Cortex of kidney (tissue), 1 donor: ENCODE data around the gene RSF1.
"Not testable (repeated sequence)": the region's sequence is repeated elsewhere in the genome, so short reads cannot be mapped to it uniquely, and the experiment has no call there.

Experiments
- DNase-seq: peaks from one replicate; lab custom pipeline; 2025; lab: John Stamatoyannopoulos, UW

Gene RSF1

DNA sequence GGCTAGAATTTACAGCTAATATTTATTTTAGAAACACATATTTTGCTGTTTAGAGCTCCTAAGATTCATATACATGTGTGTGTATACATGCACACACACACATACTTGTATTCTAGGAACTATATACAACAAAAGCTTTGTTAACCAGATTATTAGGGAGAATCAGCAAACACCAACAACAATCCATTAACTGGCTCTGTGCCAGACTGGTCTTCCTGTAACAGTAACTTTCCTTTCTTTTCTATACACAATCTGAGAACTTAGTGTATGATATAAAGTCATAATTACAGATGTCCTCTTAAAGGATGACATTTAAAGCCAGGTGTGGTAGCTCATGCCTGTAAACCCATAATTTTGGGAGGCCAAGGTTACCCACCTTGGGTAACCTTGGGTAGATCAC is 133.4 kb downstream of the RSF1 start:
- no peak for DNase-seq

DNA sequence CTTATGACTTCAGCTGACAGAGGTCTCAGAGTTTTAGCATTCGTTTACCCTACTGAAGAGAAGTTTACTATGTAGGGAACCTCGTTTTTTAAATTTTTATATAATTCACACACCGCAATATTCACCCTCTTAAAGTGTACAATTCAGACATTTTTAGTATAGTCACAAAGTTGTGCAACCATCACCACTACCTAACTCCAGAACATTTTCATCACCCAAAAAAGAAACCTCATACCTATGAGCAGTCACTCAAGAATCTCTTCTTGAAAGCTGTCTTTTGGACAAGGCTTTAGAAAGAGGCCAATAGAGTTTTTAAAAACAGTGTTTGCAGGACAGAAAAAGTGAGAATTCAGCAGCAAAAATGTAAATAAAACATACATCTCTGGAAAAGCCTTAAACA is 143.4 kb downstream of the RSF1 start:
- no peak for DNase-seq

DNA sequence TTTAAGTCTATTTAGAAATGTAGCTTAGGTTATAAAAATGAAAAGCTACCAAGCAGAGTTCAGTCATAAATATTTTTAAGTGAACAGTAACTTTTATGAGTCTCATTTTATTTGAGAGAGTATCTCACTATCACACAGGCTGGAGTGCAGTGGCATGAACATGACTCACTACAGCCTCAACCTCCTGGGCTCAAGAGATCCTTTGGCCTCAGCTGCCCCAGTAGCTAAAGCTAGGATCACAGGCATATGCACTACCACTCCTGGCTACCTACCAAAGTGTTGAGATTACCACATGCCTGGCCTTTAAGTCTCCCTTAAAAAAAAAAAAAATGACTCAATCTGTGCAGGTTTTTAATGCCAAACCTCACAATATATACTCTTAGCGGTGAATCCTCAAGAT is 148.3 kb downstream of the RSF1 start:
- no peak for DNase-seq

DNA sequence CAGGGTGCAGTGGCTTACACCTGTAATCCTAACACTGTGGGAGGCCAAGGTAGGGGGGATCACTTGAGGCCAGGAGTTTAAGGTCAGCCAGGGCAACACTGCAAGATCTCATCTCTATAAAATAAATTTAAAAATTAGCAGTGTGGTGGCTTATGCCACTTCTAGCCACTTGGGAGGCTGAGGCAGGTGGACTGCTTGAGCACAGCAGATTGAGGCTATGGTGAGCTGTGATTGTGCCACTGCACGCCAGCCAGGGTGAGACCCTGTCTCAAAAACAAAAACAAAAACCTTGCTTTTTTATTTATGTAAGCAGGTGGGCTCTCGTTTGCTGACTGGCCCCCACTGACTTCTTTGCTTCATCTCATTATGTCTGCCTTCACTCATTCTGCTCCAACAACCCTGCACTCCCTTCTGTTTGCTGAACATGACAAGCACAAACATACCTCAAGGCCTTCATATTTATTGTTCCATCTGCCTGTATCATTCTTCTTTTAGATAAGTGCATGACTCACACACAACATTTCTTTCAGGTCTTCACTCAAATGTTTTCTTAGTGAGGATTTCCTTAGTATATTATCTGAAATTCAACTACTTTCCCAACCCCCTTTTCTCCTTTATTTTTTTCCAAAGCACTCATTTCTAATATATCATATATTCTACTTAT is 150.5 kb downstream of the RSF1 start:
- DNase-seq = no peak

DNA sequence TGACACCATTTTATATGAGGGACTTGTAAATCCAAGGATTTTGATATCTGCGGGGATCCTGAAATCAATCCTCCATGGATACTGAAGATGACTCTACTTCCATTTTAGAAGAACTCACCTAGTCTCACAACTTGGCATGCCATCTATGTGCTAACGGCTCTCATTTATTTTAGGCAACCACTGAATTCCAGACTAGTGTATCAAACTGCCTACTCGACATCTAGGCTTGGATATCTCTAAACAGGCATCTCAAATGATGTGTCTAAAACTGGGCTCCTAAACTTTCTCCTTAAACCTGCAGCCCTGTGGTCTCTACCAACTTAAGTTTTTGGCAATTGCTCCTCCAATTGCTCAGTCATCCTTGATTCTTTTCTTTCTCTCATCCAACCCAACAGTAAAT is 151.8 kb downstream of the RSF1 start:
- DNase-seq = no peak

DNA sequence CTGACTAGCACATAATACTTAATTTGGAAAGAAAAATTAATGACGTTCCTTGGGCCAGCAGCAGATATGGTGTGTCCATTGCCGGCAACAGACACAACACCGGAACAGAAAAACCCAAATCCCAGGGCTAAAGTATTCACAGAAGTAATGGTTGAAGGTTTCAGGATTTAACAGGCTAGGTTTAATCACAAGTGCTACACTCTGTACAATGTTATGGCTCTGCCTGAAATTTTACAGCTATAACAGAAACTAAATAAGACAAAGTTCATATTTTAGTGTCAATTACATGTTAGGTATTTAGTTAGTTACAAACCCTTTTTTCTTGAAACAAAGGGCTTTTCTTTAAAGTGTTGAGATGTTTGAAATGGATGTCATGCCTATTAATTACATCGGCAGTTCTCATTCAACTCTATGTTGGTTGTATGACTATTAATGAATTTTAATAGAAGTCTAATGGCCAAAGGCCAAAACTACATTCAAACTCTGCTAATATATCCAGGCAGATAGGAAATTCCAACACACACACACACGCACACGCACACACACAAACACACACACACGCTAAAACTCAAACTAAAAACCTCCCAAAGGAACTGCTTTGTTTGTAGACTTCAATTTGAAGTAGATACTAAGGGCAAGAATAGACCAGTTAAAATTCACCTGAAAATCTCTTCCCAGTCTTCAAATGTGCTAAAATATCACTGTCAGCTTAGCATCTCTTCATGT is 155.1 kb downstream of the RSF1 start:
- no peak for DNase-seq

DNA sequence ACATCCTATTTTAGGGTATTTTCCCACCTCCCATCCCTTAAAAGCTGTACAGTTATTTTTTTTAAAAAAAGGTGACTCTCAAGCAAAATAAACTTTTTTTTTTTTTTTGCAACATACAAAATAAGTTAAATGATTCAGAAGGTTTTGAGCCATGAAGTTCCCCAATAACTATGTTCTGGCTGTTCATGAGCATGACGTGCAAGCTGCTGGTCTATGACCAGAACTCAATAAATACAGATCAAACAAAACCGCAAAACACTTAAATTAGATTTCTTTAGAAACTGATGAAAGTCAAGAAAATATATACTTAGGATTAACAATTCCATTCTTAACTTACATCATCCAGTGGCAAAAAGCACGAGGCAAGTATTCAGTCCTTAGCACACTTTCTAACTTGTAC is 158.9 kb downstream of the RSF1 start:
- no peak for DNase-seq

DNA sequence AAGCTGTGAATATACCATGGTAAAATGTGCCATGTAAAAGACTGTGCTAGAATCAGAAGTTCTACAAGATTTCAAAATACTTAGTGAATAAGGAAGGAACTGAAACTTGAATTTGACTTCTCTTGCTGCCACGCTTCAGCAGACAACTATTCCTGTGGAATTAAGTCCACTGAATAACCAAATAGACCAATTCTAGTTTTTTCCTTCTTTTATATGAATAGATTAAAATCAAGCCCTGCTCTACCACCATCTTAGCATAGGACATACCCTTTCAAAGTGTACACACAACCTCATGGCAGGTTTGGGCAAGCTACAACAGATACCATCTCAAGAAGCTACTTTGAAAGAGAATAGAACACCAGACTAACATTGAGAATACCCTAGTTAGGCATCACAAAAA is 159.6 kb downstream of the RSF1 start:
- DNase-seq = no peak

DNA sequence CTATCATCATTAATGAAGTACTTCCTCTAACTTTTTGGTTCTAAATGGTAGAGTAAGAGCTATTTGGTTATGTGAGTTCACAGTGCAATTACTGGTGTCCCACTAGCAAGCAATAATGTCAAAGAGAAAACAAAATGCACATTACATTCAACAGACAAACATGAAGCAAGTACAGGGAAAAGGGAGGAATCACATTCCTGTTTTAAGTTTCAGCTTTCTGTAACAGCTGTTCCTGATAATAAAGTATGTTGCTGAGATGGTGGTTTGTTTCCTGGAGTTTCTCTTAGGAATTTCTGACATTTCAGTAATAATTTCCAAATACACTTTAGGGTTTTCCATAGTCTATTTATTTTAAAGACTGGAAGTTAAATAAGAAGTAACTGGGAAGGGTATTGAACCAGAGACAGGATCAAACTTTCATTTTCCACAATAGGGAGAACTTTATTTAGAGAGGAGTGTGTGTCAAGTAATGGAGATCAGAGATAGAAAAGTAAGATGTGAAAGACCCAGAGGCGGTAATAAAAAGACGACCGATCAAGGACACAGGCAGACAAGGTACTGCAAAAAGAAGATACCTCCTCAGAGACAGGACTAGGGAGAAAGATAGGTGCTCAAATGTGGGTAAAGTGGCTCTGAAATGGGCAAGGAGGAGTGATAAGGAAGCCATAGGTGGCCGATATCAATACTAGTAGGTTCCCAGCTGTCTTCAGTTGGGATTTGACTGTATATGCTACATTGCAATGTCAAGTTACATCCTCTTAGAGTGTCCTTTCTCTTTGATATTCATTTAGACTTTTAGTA is 162.1 kb downstream of the RSF1 start:
- DNase-seq = no peak

DNA sequence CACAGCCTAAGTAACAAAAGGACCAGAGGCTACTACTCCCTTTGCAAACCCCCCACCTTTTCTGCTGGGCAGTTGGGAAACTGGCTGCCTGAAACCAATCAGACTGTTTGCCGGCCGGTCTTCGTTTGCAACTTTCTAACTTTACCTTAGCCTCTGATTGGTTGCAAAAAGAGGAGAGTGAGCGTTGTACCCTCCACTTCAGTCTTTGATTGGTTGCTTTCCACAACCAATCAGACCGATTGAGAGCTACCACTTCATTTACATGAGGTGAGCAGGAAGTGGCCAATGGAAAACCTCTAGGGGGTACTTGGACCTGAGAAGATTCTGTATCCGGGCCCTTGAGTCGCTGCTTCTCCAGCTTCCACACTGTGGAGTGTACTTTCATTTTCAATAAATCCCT is 164.2 kb downstream of the RSF1 start:
- DNase-seq = no peak

DNA sequence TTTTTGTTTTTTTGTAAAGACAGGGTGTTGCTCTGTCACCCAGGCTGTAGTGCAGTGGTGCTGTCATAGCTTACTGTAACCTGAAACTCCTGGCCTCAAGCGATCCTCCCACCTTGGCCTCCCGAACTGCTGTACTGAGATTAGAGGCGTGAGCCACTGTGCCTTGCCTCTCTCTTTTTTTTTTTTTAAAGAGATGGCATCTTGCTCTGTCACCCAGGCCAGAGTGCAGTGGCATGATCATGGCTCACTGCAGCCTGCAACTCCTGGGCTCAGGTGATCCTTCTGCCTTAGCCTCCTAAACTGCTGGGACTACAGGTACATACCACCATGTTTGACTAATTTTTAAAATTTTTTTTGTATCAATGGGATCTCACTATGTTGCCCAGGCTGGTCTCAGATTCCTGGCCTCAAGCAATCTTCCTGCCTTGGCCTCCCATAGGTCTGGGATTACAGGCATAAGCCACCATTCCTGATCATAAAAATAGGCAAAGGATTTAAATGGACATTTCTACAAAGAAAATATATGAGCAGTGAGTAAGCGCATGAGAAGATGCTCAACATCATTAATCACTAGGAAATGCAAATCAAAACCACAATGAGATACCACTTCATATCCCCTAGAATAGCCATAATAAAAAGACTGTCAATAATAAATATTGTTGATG is 165.6 kb downstream of the RSF1 start:
- DNase-seq = no peak

DNA sequence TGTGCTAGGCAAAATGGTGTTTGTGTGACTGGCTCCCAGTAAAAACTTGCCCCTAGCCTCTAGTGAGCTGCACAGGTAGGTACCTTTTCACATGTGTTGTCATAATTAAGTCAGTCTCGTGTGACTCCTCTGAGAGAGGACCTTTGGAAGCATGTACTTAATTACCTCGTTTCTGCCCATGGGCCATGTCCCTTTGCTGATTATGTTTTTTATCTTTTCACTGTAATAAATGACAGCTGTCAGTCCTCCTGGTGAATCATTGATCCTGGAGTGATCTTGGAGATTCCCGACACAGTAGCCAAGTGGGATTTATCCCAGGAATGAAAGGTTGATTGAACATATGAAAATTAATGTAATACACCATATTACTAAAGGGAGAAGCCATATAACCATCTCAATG is 170.4 kb downstream of the RSF1 start:
- no peak for DNase-seq

DNA sequence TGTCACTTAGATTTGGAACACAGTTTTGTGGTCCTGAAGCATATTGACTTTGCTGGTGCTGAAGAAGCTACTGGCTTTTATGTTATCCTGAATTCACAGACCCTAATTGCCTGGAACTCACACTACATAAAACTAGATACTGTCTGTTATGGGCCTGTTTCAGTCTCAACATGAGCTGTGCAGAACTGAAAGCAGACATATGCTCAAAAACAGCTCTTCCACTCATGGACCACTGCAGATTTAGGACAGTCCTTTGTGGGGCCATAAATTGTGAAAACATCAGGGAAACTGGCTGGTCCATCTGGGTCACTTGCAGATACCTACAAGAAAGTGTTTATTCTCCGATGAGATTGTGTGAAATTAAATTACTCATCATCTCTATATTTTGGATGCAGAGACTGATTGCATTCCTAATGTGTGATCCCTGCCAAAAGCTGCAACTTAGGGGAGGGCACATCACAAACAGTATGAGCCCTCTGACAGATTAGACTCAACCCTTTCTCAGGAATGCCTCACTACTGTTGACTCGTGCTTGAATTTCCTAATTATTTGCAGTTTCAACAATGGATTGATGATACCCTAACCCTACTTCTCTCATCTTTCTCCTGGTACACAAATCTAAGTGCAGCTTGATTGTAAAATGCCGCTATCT is 172.7 kb downstream of the RSF1 start:
- DNase-seq = no peak

DNA sequence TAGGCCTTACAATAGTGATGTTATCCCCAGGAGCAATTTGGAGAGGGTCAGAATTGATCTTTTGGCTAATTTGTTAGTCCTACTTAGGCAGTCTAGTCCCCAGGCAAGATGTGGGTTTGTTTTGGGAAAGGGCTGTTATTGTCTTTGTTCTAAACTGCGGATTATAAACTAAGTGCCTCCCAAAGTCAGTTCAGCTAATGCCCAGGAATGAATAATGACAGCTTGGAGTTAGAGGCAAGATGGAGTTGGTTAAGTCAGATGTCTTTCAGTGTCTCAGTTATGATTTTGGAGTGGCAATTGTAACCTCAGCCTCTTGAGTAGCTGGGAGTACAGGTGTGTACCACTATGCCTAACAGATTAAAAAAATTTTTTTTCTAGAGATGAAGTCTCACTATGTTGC is 175.6 kb downstream of the RSF1 start:
- no peak for DNase-seq

DNA sequence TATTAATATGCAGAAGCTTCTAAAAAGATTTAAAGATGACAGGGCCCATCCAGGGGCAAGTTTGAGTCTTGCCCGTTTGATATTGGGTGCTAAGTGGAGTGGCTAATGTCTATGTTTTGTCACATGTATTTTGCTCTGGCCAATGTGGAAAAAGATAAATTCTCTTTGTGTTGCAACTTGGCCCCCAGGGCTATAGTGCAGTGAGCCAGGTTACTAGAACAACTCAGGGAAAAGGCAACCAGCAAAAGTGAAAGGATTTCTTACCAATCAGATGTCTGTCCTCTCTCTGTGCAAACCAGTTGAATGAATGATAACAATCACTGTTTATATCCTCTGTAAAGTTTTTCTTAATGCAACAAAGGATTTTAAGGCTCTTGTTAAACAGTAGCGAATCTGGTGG is 178.3 kb downstream of the RSF1 start:
- DNase-seq = no peak

DNA sequence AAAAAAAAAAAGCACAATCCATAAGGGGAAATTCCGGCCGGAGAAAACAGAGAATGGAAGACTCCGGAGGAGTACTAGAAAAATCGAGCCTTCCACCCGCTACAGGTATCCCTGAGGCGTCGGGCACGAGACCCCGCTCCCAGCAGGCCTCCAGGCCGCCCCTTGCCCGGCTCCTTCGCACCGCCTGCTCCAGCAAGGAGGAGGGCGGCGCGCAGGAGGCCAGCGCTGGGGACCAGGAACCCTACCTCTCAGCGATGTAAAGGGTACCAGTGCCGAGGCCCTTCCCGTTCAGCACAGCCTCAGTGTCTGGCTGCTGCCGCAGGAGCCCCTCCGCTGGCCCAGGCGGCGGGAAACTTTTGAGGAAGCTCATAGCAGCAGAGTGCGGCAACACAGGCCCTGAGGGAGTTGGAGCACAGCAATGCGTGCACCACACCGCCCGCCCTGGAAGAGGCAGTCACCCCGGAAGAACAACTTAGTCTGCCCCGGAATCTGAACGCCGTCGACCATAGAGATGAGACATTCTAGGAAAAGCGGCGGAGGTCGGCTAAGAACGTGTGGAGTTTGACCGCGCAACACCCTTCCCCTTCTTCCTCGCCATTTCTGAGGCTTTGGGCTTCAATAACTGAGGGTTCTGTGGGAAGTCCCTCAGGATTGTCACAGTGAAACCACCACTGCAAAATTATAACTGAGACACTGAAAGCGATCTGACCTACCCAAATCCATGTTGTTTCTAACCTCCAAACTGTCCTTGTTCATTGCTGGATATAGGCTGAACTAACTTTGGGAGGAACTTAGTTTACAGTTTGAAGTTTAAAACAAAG is 183.0 kb downstream of the RSF1 start, which contains the start of gene CLNS1A:
TSS of gene CLNS1A (minus strand) at position 450 of the 821 bp plus-strand sequence. CDS start at position 370, 80 bp downstream.
- DNase-seq = no peak

DNA sequence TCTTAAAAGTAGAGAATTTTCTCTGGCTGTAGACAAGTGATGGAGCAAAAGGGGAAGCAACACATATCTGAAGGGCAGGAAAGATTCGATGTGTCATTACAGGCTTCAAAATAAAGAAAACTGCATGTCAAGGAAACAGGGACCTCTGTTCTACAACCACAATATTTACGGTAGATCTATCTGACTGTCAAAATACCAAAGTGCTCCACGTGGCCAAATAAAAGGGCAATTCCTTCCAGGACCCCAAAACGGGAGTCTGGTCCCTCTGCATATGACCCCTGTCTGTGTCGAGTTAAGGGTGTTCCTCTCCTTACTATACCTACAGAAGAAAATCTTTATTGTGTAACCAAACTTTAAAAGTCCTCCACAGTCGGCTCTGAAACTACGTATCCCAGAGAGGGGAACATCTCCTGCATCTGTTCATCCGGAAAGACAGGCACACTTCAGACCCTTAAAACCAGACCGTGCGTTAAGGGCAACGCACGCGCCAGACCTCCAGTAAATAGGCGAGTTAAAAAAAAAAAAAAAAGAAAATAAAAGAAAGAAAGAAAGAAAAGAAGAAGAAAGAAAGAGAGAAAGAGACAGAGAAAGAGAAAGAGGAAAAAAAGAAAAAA is 183.7 kb downstream of the RSF1 start:
- DNase-seq = no peak

DNA sequence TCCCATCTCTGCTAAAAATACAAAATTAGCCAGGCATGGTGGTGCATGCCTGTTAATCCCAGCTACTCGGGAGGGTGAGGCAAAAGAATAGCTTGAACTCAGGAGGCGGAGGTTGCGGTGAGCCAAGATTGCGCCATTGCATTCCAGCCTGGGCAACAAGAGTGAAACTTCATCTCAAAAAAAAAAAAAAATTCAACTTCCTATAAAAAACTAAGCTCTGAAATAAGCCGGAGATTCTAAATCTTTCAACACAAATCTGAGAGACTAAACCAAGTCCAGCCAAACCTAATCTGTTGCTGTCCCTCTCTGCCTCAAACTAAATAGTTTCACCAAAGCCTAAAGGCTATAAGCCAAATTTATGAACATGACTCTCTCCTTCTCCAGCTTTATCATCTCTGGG is 186.6 kb downstream of the RSF1 start:
- DNase-seq = not testable (repeated sequence)

DNA sequence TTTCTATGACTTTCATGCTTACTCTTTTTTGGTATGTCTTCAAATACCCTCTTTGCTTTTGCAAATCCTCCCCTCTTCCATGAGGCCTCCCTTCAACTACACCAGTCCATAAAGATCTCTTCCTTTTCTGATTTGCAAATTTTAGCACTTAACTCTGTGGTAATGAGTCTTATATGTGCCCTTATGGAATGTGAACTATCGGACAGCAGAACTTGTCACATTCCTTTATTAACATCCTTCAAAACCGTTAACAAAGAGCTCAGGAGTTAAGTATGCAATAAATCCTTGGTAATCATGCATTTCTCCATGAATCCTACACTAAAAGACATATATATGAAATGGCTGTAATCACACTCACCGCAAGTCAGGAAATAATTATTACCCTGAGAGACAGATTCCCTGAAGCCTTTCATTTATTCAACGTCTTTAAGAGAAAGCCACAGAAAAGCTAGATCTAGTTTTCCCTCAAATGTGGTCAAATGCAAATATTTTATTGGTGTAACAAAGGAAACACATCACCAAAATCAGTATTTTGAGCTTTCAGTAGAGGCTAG is 190.3 kb downstream of the RSF1 start:
- no peak for DNase-seq

DNA sequence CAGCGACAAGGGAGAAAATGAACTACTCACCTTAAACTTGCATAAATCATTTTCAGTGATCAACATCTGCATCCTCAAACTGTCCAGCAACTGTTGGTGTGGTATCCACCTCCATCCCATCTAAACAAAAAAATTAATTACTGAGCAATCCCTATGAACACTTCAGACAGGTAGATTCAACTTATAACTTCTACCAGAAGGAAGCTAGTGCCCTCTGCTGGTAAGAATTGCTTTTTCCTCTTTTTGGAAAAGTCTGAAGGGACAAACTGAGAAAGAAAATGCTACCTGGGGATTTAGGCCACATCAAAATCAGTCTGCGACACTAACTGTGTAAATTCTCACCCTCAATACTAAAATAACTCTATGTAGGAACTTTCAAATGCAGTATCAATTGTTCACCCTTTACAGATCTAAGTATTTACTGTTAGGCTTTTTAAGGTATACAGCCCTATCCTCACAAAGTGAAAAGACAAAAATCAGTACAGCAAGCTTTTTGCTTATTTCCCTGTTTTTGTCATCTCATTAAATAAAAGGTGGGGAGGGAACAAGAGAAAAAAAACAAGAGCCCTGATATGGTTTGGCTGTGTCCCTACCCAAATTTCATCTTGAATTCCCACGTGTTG is 200.8 kb downstream of the RSF1 start:
- DNase-seq = no peak
